Stomach (tissue), 4 donors: Measurements from ENCODE around the gene NSUN2.

Experiments
- CTCF ChIP-seq, 7 experiments: fragments of 450-650 bp in 4 of 7; fragments of 200-600 bp in 3 of 7; sonication (generic) in 3 of 7; IDR thresholded peaks; one replicate each; pipeline ENCODE4 v1.5.1; 2016 to 2019; ENCODE audit warnings: antibody characterized with exemption in 7 of 7, control low read depth in 2 of 7, mild to moderate bottlenecking in 1 of 7
- EP300 ChIP-seq: sonication (generic); formaldehyde crosslinking; IDR thresholded peaks from one replicate; pipeline ENCODE4 v1.6.1; 2017; ENCODE audit warnings: antibody characterized with exemption

GRCh38 chr5:6574111-6574510, 58.7 kb downstream of the NSUN2 start:
- TF ChIP-seq CTCF (IDR thresholded peaks at IDR 0.05) (no peak), EP300 (no peak)
